OCI-LY7 (cell line): ENCODE results near the gene RTN4. TPM values are rescaled to one million over a fixed set of nuclear protein-coding genes. Genes with fewer than 3 reads are reported as not detected.

Experiments
- BruUV-seq: library from RNA; stranded (reverse); fragments of 400-500 nt; replicated peaks from 2 replicates; lab custom pipeline; 2021; lab: Mats Ljungman, UMichigan
- CTCF ChIA-PET: fragments of 300-600 bp; sonication (Branson Sonifier 250); formaldehyde crosslinking; loops from one replicate; lab custom pipeline; 2022; ENCODE audit warnings: antibody characterized with exemption; ENCODE audit not compliant: unreplicated experiment; lab: Charles Lee
- POLR2A ChIA-PET: fragments of 300-600 bp; sonication (Branson Sonifier 250); formaldehyde crosslinking; loops from one replicate; lab custom pipeline; 2022; ENCODE audit warnings: antibody characterized with exemption; lab: Charles Lee
- DNase-seq: peaks from one replicate; pipeline ENCODE4 v3.0.0-alpha.2; 2015; ENCODE audit warnings: low spot score
- H2AFZ ChIP-seq: fragments of 200-600 bp; sonication (generic), shearing (Covaris generic); 2 replicates; pipeline ENCODE4 v1.6.1; 2014; ENCODE audit warnings: mild to moderate bottlenecking, antibody characterized with exemption, low read length, moderate library complexity
- H3K27ac ChIP-seq: fragments of 200-600 bp; sonication (generic); 2 replicates; pipeline ENCODE4 v1.5.1; 2014; ENCODE audit warnings: mixed run types, low read depth, mild to moderate bottlenecking, moderate library complexity, low read length, inconsistent platforms; ENCODE audit not compliant: poor library complexity, severe bottlenecking
- H3K36me3 ChIP-seq: fragments of 200-600 bp; sonication (generic); 2 replicates; pipeline ENCODE4 v1.6.1; 2014; ENCODE audit warnings: mild to moderate bottlenecking, antibody characterized with exemption, low read length, moderate library complexity, mixed read lengths; ENCODE audit not compliant: insufficient read depth
- H3K4me1 ChIP-seq: fragments of 200-600 bp; sonication (generic); 2 replicates; pipeline ENCODE4 v1.5.1; 2014; ENCODE audit warnings: mild to moderate bottlenecking, low read length; ENCODE audit not compliant: insufficient read depth, poor library complexity, severe bottlenecking
- H3K4me2 ChIP-seq: fragments of 200-600 bp; sonication (generic); 2 replicates; pipeline ENCODE4 v1.6.1; 2014; ENCODE audit warnings: mild to moderate bottlenecking, low read length
- H3K4me3 ChIP-seq: fragments of 200-600 bp; sonication (generic); 2 replicates; pipeline ENCODE4 v1.5.1; 2014; ENCODE audit warnings: mild to moderate bottlenecking, low read depth, low read length; ENCODE audit not compliant: poor library complexity, severe bottlenecking
- H3K79me2 ChIP-seq: fragments of 200-600 bp; sonication (generic); 2 replicates; pipeline ENCODE4 v1.6.1; 2016; ENCODE audit warnings: low read depth, mild to moderate bottlenecking, low read length, moderate library complexity, mixed read lengths; ENCODE audit not compliant: insufficient read depth
- H3K9me2 ChIP-seq: fragments of 200-600 bp; sonication (generic); 2 replicates; pipeline ENCODE4 v1.6.1; 2016; ENCODE audit warnings: mild to moderate bottlenecking, low read length, mixed read lengths; ENCODE audit not compliant: insufficient read depth
- H3K9me3 ChIP-seq: fragments of 200-600 bp; sonication (generic); 2 replicates; pipeline ENCODE4 v1.6.1; 2014; ENCODE audit warnings: mild to moderate bottlenecking, mixed run types, low read length, mixed read lengths
- H4K20me1 ChIP-seq: fragments of 200-600 bp; sonication (generic); 2 replicates; pipeline ENCODE4 v1.6.1; 2014; ENCODE audit warnings: mild to moderate bottlenecking, antibody characterized with exemption, low read length, moderate library complexity, mixed read lengths; ENCODE audit not compliant: insufficient read depth
- EZH2phosphoT487 ChIP-seq: fragments of 200-600 bp; sonication (generic); IDR thresholded peaks from 2 replicates; pipeline ENCODE4 v1.6.1; 2018; ENCODE audit warnings: low read depth, borderline replicate concordance, mild to moderate bottlenecking, mixed run types, antibody characterized with exemption, low read length, moderate library complexity, mixed read lengths
- intact Hi-C: fragments of 100-400 bp; cut with micrococcal nuclease; formaldehyde crosslinking; loops from one replicate; pipeline ENCODE4 v1.10.0; 2022; ENCODE audit not compliant: unreplicated experiment
- total RNA-seq, 2 experiments: library from RNA; depleted of rRNA in 1 of 2; stranded (reverse); fragments of >200 nt in 1 of 2; shearing (Covaris generic) in 1 of 2; gene quantifications; 2 replicates each; pipeline ENCODE4 v1.2.3, GENCODE V29; 2014 to 2022
- TF ChIP-seq, protein P1 (sequence below): fragments of 200-600 bp; sonication (generic); conservative IDR thresholded peaks from 2 replicates; pipeline ENCODE4 v1.5.1; 2014; ENCODE audit warnings: mild to moderate bottlenecking, antibody characterized with exemption, low read length, moderate library complexity, mixed read lengths

RTN4 gene
- total RNA-seq, 2 experiments from 2014 or later = 36.5 to 75.2 TPM

- Histone ChIP-seq H3K36me3 (peaks cover 96% of the 10 kb centered on the region), H3K9me3 (no peaks in the 10 kb centered on the region), H3K4me2 (no peak overlapping the region), H3K79me2 (no peaks in the 10 kb centered on the region), H4K20me1 (no peaks in the 10 kb centered on the region), H3K9me2 (no peaks in the 10 kb centered on the region), H2AFZ (no peak overlapping the region), H3K27ac (no peak overlapping the region), H3K4me3 (no peak overlapping the region), H3K4me1 (no peaks in the 10 kb centered on the region)
- intact Hi-C loops = no loop called here
- TF ChIP-seq EZH2phosphoT487 = no peak
- TF ChIP-seq, protein P1, sequence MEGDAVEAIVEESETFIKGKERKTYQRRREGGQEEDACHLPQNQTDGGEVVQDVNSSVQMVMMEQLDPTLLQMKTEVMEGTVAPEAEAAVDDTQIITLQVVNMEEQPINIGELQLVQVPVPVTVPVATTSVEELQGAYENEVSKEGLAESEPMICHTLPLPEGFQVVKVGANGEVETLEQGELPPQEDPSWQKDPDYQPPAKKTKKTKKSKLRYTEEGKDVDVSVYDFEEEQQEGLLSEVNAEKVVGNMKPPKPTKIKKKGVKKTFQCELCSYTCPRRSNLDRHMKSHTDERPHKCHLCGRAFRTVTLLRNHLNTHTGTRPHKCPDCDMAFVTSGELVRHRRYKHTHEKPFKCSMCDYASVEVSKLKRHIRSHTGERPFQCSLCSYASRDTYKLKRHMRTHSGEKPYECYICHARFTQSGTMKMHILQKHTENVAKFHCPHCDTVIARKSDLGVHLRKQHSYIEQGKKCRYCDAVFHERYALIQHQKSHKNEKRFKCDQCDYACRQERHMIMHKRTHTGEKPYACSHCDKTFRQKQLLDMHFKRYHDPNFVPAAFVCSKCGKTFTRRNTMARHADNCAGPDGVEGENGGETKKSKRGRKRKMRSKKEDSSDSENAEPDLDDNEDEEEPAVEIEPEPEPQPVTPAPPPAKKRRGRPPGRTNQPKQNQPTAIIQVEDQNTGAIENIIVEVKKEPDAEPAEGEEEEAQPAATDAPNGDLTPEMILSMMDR = no peak
- ChIA-PET CTCF (no interaction called here), POLR2A (no interaction called here)
- BruUV-seq = no TSS peak
- DNase-seq = peak; percentile 11
Measured at GRCh38 chr2:54958717-54959371, 91.4 kb downstream of the RTN4 start.

DNA sequence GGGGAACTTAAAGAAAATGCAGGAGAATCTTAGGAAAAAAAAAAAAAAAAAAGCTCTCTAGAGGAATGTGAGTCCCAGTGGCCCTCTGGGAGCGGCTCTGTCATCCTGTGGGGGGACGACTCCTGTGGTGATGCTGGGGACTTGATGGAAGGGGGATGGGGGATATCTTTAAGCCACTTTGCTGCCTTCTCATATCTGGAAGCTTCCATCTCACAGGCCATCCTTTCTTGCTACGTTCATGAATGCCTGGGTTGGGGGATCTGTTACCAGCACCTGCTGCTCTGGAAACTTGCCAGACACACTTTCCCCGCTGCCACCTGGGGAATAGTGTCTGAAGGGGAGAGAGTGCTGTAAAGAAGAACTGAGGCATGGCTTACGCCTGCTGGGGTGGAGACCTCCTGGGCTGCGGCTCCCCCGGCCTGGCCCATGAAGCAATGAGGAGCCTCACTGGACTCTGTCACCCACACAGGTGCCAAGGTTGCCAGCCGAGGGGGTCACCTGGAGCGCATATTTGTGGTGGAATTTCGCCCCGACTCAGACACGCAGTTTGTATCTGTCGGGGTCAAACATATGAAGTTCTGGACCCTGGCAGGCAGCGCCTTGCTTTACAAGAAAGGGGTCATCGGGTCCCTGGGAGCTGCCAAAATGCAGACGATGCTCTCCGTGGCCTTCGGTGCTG, 92.8 kb downstream of the RTN4 start:
- Histone ChIP-seq H3K9me3 (no peaks in the 10 kb centered on the region), H3K9me2 (no peaks in the 10 kb centered on the region), H3K27ac (no peak overlapping the region), H2AFZ (no peak overlapping the region), H3K36me3 (peaks cover 97% of the 10 kb centered on the region), H3K4me1 (no peaks in the 10 kb centered on the region), H3K4me2 (no peak overlapping the region), H4K20me1 (no peaks in the 10 kb centered on the region), H3K4me3 (no peak overlapping the region), H3K79me2 (no peaks in the 10 kb centered on the region)
- no TSS peak for BruUV-seq
- intact Hi-C loops = no loop called here
- TF ChIP-seq EZH2phosphoT487 = no peak
- TF ChIP-seq, protein P1 = no peak
- DNase-seq = no peak
- CTCF ChIA-PET = no interaction called here
- POLR2A ChIA-PET = interaction anchor here (0.7 to 1.8 kb wide), 9 partner anchors 9 to 204 kb away, joined by 3 to 8 read pairs (median 4); no protein-coding TSS in a partner anchor
